AG04450 (cell line): ENCODE data around the gene GPANK1. TPM values are rescaled to one million over a fixed set of nuclear protein-coding genes. Genes with fewer than 3 reads are reported as not detected.
A peak's percentile ranks its signal among the peaks of the same experiment; 100 is the strongest.

ENCODE experiments used
- CTCF ChIA-PET: fragments of 300-600, 350-600 bp; formaldehyde crosslinking; extraction: SDS; loops from one replicate; lab custom pipeline; 2022; ENCODE audit warnings: antibody characterized with exemption, inconsistent platforms; lab: Charles Lee
- POLR2A ChIA-PET: fragments of 350-600 bp; formaldehyde crosslinking; extraction: SDS; loops from one replicate; lab custom pipeline; 2021; ENCODE audit warnings: antibody characterized with exemption, inconsistent platforms; lab: Yijun Ruan, JAX
- DNase-seq: peaks from one replicate; pipeline ENCODE4 v3.0.0-alpha.2; 2011; ENCODE audit warnings: low read depth, low spot score
- H3K27ac ChIP-seq: one replicate; pipeline ENCODE4 v1.5.1; 2012; ENCODE audit warnings: low read depth, low read length, control low read depth
- H3K27me3 ChIP-seq: one replicate; pipeline ENCODE4 v1.6.0; 2012; ENCODE audit warnings: low read length; ENCODE audit not compliant: control insufficient read depth, insufficient read depth
- H3K4me3 ChIP-seq: 2 replicates; pipeline ENCODE4 v1.5.1; 2011; ENCODE audit warnings: mild to moderate bottlenecking, low read depth, low read length, control low read depth
- H3K9me3 ChIP-seq: 2 replicates; pipeline ENCODE4 v1.5.1; 2012; ENCODE audit warnings: low read length; ENCODE audit not compliant: control insufficient read depth, insufficient read depth
- polyA plus RNA-seq: library from polyadenylated mRNA; depleted of rRNA; stranded (reverse); fragments of >200 nt; gene quantifications from 2 replicates; pipeline ENCODE4 v1.2.3, GENCODE V29; 2011
- TF ChIP-seq, protein P1 (sequence below): IDR thresholded peaks from 2 replicates; pipeline ENCODE4 v1.5.1; 2011; ENCODE audit warnings: low read depth, low read length, control low read depth, inconsistent platforms

GPANK1 gene
- polyA plus RNA-seq, 1 experiment, result 13.5 TPM

DNA sequence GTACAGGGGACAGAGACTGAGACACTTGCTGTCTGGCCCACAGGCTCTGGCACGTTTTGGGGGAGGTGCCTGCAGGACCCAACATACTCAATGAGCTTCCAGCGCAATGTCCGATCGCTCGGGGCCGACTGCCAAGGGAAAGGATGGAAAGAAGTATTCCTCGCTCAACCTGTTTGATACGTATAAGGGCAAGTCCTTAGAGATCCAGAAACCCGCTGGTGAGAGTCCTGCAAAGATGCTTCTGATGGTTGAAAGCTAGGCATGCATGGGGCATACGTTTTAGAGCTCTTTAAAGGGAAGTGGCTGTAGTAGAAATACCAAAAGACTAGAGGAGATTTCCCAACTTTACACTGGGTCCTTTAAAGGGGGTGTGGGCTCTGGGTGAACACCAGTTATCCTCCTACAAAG lies 42.1 kb downstream of the GPANK1 start:
- POLR2A ChIA-PET, result interaction anchor here (0.9 to 2.5 kb wide), 2 partner anchors 29 to 42 kb away, joined by 3 to 13 read pairs; partner anchors contain the start of genes BAG6 and GPANK1
- peaks cover 4% of the 10 kb centered on the region; the same call in 1 of the 2 replicates for H3K9me3 ChIP-seq
- H3K27ac ChIP-seq, result no peak overlapping the region
- H3K4me3 ChIP-seq, result peak overlapping the region; percentile 95
- TF ChIP-seq, protein P1, sequence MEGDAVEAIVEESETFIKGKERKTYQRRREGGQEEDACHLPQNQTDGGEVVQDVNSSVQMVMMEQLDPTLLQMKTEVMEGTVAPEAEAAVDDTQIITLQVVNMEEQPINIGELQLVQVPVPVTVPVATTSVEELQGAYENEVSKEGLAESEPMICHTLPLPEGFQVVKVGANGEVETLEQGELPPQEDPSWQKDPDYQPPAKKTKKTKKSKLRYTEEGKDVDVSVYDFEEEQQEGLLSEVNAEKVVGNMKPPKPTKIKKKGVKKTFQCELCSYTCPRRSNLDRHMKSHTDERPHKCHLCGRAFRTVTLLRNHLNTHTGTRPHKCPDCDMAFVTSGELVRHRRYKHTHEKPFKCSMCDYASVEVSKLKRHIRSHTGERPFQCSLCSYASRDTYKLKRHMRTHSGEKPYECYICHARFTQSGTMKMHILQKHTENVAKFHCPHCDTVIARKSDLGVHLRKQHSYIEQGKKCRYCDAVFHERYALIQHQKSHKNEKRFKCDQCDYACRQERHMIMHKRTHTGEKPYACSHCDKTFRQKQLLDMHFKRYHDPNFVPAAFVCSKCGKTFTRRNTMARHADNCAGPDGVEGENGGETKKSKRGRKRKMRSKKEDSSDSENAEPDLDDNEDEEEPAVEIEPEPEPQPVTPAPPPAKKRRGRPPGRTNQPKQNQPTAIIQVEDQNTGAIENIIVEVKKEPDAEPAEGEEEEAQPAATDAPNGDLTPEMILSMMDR, result no peak
- H3K27me3 ChIP-seq, result no peaks in the 10 kb centered on the region
- CTCF ChIA-PET, result interaction anchor here (0.8 to 1.7 kb wide), 4 partner anchors 12 to 130 kb away, joined by 3 to 9 read pairs (median 4); no protein-coding TSS in a partner anchor
- no peak for DNase-seq

DNA sequence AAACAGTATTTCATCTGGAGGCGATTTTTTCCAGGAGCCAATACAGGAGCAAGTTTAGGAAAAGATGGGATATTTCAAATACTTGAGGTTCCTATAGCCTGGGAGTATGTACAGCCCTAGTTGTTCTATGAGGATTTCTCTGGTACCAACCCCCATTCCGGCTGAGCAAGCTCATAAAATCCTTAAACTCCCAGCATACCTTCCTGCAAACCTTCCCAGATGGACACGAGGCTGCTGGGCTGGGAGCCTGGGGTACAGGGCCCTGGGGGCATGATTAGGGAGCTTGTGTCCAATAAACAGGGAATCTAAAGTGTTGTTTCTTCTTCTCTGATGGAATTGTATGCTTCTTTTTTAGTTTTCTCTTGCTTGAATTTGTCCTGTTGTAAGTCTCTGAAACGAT lies 42.8 kb downstream of the GPANK1 start:
- ChIA-PET POLR2A (interaction anchor here (0.9 to 2.5 kb wide), 3 partner anchors 17 to 43 kb away, joined by 3 to 13 read pairs (median 3); partner anchors contain the start of genes BAG6 and GPANK1), CTCF (interaction anchor here (0.6 to 1.7 kb wide), 6 partner anchors 23 to 129 kb away, joined by 3 to 9 read pairs (median 3); partner anchors contain the start of genes ATP6V1G2 and NFKBIL1)
- peaks cover 4% of the 10 kb centered on the region; the same call in 1 of the 2 replicates for H3K9me3 ChIP-seq
- H3K4me3 ChIP-seq, result peak overlapping the region; percentile 95
- H3K27me3 ChIP-seq, result no peaks in the 10 kb centered on the region
- no peak for DNase-seq
- TF ChIP-seq, protein P1, result no peak
- H3K27ac ChIP-seq, result peak overlapping the region; percentile 31

DNA sequence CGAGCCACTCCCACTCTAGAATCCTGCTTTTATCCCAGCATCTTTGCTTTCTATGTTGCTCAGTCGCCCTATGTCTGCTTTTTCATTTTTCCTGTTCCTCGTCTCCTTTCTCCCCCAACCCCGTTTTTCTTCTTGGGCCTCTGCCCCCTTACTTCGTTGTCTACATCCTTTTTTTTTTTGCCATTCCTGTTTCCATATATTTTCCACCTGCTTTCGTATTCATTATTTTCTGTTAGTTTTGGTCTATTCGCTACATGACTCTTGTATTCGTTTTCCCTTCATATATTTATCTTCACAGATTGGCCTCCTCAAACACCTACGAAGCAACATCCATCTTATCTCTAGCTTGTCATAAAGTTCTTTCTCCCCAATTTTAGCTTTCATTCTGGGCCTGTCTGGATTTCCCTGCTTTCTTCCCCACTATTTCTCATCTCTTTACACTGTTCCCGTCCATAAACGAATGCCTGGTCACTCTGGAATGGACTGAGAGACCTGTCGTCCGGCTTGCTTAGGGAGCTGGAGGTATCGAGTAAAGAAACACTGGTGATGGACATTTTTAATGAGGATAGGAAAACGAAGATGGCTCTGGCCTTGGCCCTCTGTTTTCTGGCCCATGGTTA lies 43.4 kb downstream of the GPANK1 start:
- TF ChIP-seq, protein P1, result no peak
- H3K4me3 ChIP-seq, result peak overlapping the region; percentile 95
- H3K27ac ChIP-seq, result peak overlapping the region; percentile 90
- H3K27me3 ChIP-seq, result no peaks in the 10 kb centered on the region
- POLR2A ChIA-PET, result interaction anchor here (0.6 to 2.5 kb wide), 7 partner anchors 14 to 206 kb away, joined by 3 to 13 read pairs (median 3); partner anchors contain the start of genes ABHD16A, BAG6, GPANK1 and HSPA1B
- CTCF ChIA-PET, result interaction anchor here (0.6 to 1.7 kb wide), 5 partner anchors 23 to 75 kb away, joined by 3 to 9 read pairs (median 3); partner anchors contain the start of genes ATP6V1G2 and NFKBIL1
- DNase-seq, result no peak
- H3K9me3 ChIP-seq, result peaks cover 4% of the 10 kb centered on the region; the same call in 1 of the 2 replicates

DNA sequence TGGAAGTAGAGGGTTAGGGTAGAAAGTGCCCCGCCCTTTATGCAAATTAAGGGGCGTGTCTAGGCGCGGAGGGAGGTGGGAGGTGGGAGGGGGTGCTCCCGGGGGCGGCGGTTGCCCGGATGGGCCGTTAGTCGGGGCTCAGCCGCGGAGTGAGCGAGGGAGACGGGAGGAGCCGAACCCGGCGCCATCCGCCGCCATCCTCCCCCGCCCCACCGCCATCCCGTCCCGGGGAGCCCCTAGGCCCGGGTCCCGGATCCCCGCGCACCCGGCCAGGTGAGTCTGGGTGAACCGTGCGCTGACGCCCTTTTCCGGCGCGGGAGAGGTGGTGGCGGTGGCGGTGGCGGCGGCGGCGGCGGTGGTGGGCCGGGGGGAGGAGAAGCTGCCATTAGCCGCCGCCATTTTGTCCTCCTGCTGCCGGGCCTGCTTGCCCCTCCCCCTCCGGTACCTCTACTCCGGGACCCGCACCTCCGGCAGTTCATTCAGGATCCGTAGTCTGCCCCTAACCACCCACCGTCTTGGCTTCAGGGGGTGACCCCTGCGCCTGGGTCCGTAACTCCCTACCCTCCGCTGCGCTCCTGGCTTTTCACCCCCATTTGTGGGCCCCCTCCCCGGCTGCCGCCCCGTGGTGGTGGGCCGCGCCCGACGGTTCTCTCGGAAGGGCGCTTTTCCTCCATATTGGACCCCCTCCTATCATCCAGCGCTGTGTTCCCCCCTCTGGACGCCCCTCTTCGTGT lies 44.0 kb downstream of the GPANK1 start, which contains the start of gene PRRC2A:
Gene PRRC2A (plus strand): TSS at position 130 of the 734 bp plus-strand sequence. CDS start 2,075 bp downstream, outside the sequence.
- Histone ChIP-seq H3K4me3 (peak within 1 kb of the TSS; percentile 95), H3K27ac (peak within 1 kb of the TSS; percentile 100), H3K9me3 (peaks cover 4% of the 10 kb centered on the region; the same call in 1 of the 2 replicates), H3K27me3 (no peaks in the 10 kb centered on the region)
- CTCF ChIA-PET, result interaction anchor here (0.7 to 1.0 kb wide), 2 partner anchors 74 to 269 kb away, joined by 3 read pairs; partner anchors contain the start of gene ATP6V1G2
- POLR2A ChIA-PET, result interaction anchor here (0.6 to 2.5 kb wide), 6 partner anchors 15 to 207 kb away, joined by 3 to 13 read pairs (median 4); partner anchors contain the start of genes ABHD16A, BAG6, DDX39B and HSPA1B
- peak; percentile 13 for DNase-seq
- TF ChIP-seq, protein P1, result no peak
